D721Med (cell line): Measurements from ENCODE around the gene S100A14.

ENCODE experiments used
- DNase-seq: peaks from one replicate; pipeline ENCODE4 v3.0.0; 2011; ENCODE audit warnings: low spot score; ENCODE audit not compliant: insufficient read length
- FAIRE-seq: peaks from 2 replicates; lab custom pipeline; 2011; peaks lifted over from hg19 to GRCh38; lab: Jason Lieb, UNC
- CTCF ChIP-seq: IDR thresholded peaks from 2 replicates; pipeline ENCODE4 v1.5.1; 2012; ENCODE audit warnings: mild to moderate bottlenecking, control low read depth; ENCODE audit not compliant: insufficient read depth; ENCODE audit errors: missing control alignments

S100A14 gene

GRCh38 chr1:153624965-153625611, 9.0 kb upstream of the S100A14 start:
- no peak for FAIRE-seq

DNA sequence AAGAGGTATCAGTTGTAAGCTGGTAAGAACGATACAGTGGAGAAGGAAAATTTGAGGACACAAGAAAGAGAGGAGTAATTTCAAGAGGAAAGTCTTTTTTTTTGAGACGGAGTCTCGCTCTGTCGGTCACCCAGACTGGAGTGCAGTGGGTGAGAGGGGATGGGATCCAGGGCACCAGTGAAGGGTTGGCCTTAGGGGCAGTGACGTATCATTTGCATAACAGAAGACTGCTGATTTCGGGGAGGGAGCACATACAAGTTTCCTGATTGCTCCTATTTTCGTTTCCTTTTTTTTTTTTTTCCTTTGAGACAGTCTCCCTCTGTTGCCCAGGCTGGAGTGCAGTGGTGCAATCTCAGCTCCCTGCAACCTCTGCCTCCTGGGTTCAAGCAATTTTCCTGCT, 7.0 kb upstream of the S100A14 start:
- no peak for DNase-seq
- FAIRE-seq: no peak
- no peak for TF ChIP-seq CTCF

More at GRCh38 chr1:153624965-153625611, 9.0 kb upstream of the S100A14 start:
- DNase-seq: no peak
- no peak for TF ChIP-seq CTCF

- no peak for TF ChIP-seq CTCF
- FAIRE-seq: no peak
Measured at GRCh38 chr1:153619171-153619570, 3.0 kb upstream of the S100A14 start.

GRCh38 chr1:153617663-153618062, 1.5 kb upstream of the S100A14 start:
- FAIRE-seq (no peak), DNase-seq (no peak)
- peak; percentile 76 for TF ChIP-seq CTCF

More at GRCh38 chr1:153619171-153619570, 3.0 kb upstream of the S100A14 start:
- no peak for DNase-seq

- TF ChIP-seq CTCF: no peak
- DNase-seq (no peak), FAIRE-seq (no peak)
Measured at GRCh38 chr1:153616917-153617311, 789 bp upstream of the S100A14 start.

GRCh38 chr1:153615406-153615805, 719 bp downstream of the S100A14 start:
- FAIRE-seq (no peak), DNase-seq (no peak)
- TF ChIP-seq CTCF: no peak

GRCh38 chr1:153614906-153615305, 1.2 kb downstream of the S100A14 start:
- no peak for TF ChIP-seq CTCF
- no peak for FAIRE-seq

More at GRCh38 chr1:153614906-153615305, 1.2 kb downstream of the S100A14 start:
- DNase-seq: no peak
